Measurements from ENCODE around the gene PARL. TPM values are rescaled to one million over a fixed set of nuclear protein-coding genes. Genes with fewer than 3 reads are reported as not detected.

Gene PARL
- total RNA-seq, 2 experiments from 2014 or later = 77.1 to 84.1 TPM

DNA sequence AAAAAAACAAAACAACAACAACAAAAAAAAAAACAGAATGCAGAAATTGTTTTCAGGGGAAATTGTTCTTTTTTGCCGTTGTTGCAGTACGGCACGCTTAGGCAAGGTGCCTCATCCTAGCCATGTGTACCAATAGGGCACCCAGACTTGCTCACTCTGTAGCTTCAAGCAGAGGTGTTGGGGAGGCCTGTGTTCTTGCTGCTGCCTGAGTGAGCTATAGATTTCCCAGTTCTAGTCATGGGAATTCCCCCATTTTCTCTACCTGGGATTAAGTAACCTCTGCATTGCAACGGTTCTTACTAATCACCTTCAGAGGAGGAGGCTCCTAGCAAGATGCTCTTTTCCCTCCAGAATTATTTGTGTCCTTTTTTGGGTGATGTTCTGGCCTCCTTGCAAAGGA lies 12.9 kb upstream of the PARL start:
- Mint-ChIP-seq H3K27me3 (peaks cover 19% of the 10 kb centered on the region), H3K9me3 (peaks cover 2% of the 10 kb centered on the region), H3K4me3 (no peak overlapping the region), H3K36me3 (no peaks in the 10 kb centered on the region), H3K27ac (no peak overlapping the region), H3K4me1 (ENCODE audit: low read depth) (no peaks in the 10 kb centered on the region)
- CTCF ChIA-PET = interaction anchor here (0.7 to 4.7 kb wide), 7 partner anchors 13 to 402 kb away, joined by 3 to 43 read pairs (median 4); partner anchors contain the start of genes EEF1AKMT4 and PARL
- peak; percentile 17 for DNase-seq
- intact Hi-C loops (cut with micrococcal nuclease) = loop anchor here (5.0 kb wide), 1 partner anchor 645 kb away; no protein-coding TSS in a partner anchor
- POLR2A ChIA-PET = interaction anchor here (0.8 to 0.9 kb wide), 2 partner anchors 12 to 237 kb away, joined by 3 read pairs; no protein-coding TSS in a partner anchor

DNA sequence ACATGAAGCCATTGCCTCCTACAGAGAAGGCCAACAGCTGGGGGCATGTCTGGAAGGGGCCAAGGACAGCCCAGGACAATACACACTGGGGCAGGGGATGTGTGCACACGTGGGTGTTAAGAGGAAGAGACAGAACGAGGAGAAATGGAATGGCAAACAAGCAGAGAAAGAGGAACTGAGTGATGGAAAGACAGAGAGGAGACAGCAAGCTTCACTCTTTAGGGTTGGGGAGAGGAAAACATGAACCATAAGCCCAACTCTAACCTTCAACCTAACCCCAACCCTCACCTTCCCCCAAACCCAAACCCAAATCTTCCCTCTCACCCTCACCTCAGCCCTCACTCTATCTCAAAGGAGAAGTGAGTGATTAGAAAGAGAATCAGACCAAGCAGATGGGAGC lies 11.9 kb upstream of the PARL start:
- Mint-ChIP-seq H3K4me3 (no peak overlapping the region), H3K27ac (no peak overlapping the region), H3K9me3 (peaks cover 2% of the 10 kb centered on the region), H3K27me3 (peaks cover 18% of the 10 kb centered on the region), H3K36me3 (no peaks in the 10 kb centered on the region), H3K4me1 (ENCODE audit: low read depth) (no peaks in the 10 kb centered on the region)
- POLR2A ChIA-PET = no interaction called here
- no peak for DNase-seq
- intact Hi-C loops (cut with micrococcal nuclease) = loop anchor here (5.0 kb wide), 1 partner anchor 646 kb away; no protein-coding TSS in a partner anchor
- CTCF ChIA-PET = interaction anchor here (1.2 to 4.7 kb wide), 10 partner anchors 12 to 618 kb away, joined by 3 to 43 read pairs (median 8); partner anchors contain the start of genes ABCC5, DVL3, EEF1AKMT4 and EIF2B5

DNA sequence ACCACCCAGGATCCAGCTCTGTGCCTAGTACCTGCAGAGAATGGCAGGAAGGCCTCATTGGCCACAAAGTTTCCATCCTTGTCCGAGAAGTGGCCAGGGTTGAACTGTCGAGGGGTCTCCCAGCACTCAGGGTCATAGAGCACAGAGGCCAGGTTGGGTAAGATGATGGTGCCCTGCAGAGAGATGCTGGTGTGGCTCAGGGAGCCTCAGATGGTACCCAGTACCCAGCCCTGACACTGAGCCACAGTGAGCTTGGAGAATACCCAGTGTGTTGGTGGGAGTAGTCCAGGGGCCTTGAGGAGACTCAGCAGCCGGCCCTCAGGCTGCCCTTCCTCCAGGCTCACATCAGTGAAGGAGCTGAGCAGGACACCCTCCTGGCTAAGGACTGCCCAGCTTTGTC lies 11.5 kb upstream of the PARL start:
- no peak overlapping the region for H3K4me3 Mint-ChIP-seq
- ChIA-PET CTCF (interaction anchor here (1.2 to 4.7 kb wide), 14 partner anchors 11 to 618 kb away, joined by 3 to 43 read pairs (median 8); partner anchors contain the start of genes ABCC5, DVL3, EEF1AKMT4 and EIF2B5), POLR2A (no interaction called here)
- peaks cover 17% of the 10 kb centered on the region for H3K27me3 Mint-ChIP-seq
- H3K36me3 Mint-ChIP-seq = no peaks in the 10 kb centered on the region
- intact Hi-C loops (cut with micrococcal nuclease) = loop anchor here (5.0 kb wide), 1 partner anchor 646 kb away; no protein-coding TSS in a partner anchor
- H3K4me1 Mint-ChIP-seq (ENCODE audit: low read depth) = no peaks in the 10 kb centered on the region
- no peak overlapping the region for H3K27ac Mint-ChIP-seq
- peaks cover 2% of the 10 kb centered on the region for H3K9me3 Mint-ChIP-seq
- DNase-seq = no peak

DNA sequence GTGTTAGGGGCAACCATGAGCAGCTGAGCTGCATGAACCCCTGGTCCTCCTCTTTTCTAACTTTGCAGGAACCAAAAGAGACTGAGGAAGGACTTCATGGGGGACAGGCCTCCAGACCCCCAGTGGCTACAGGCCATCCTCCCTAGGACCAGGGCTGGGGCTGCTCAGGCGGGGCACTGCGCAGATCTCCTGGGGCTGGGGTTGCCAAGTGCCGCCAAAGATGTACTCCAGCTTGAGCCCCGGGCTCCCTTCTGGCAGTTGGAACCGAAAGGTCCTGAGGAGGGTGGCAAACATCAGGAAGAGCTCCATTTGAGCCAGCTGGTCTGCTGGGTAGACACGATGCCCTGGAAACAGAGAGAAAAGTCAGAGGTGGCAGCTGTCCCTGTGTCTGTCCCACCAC lies 11.1 kb upstream of the PARL start:
- Mint-ChIP-seq H3K4me1 (ENCODE audit: low read depth) (no peaks in the 10 kb centered on the region), H3K27me3 (peaks cover 17% of the 10 kb centered on the region), H3K9me3 (peaks cover 2% of the 10 kb centered on the region), H3K27ac (no peak overlapping the region), H3K36me3 (no peaks in the 10 kb centered on the region), H3K4me3 (no peak overlapping the region)
- CTCF ChIA-PET = interaction anchor here (0.5 to 4.7 kb wide), 21 partner anchors 9 to 618 kb away, joined by 3 to 43 read pairs (median 5); partner anchors contain the start of genes ABCC5, CAMK2N2, DVL3 and EEF1AKMT4
- DNase-seq = no peak
- POLR2A ChIA-PET = no interaction called here
- intact Hi-C loops (cut with micrococcal nuclease) = loop anchor here (1.0 to 5.0 kb wide), 5 partner anchors 122 to 647 kb away; partner anchors contain the start of gene ABCC5

DNA sequence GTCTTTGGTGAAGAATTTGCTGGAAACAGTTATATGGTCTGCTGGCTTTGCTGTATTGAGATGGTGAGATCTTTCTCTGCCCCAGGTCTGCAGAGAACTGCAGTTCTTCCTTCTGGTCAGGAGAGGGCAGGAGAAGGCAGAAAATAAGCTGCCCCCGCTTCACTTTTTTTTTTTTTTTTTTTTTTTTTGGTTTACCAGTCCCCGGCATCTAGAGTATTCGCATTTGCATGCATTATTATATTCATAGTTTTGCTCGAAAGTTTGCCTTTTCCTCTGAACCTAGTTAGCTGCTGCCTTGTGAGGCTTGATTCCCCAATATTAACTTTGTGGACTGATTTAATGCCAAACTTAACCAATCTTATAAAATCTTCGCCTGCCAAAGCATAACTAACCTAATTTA lies 10.6 kb upstream of the PARL start:
- H3K4me3 Mint-ChIP-seq = no peak overlapping the region
- peak; percentile 41 for DNase-seq
- peaks cover 15% of the 10 kb centered on the region for H3K27me3 Mint-ChIP-seq
- H3K27ac Mint-ChIP-seq = no peak overlapping the region
- ChIA-PET CTCF (interaction anchor here (0.5 to 4.7 kb wide), 22 partner anchors 9 to 619 kb away, joined by 3 to 43 read pairs (median 5); partner anchors contain the start of genes ABCC5, CAMK2N2, DVL3 and EEF1AKMT4), POLR2A (no interaction called here)
- H3K4me1 Mint-ChIP-seq (ENCODE audit: low read depth) = no peaks in the 10 kb centered on the region
- H3K36me3 Mint-ChIP-seq = no peaks in the 10 kb centered on the region
- intact Hi-C loops (cut with micrococcal nuclease) = loop anchor here (1.0 to 5.0 kb wide), 5 partner anchors 122 to 647 kb away; partner anchors contain the start of gene ABCC5
- H3K9me3 Mint-ChIP-seq = peaks cover 2% of the 10 kb centered on the region

DNA sequence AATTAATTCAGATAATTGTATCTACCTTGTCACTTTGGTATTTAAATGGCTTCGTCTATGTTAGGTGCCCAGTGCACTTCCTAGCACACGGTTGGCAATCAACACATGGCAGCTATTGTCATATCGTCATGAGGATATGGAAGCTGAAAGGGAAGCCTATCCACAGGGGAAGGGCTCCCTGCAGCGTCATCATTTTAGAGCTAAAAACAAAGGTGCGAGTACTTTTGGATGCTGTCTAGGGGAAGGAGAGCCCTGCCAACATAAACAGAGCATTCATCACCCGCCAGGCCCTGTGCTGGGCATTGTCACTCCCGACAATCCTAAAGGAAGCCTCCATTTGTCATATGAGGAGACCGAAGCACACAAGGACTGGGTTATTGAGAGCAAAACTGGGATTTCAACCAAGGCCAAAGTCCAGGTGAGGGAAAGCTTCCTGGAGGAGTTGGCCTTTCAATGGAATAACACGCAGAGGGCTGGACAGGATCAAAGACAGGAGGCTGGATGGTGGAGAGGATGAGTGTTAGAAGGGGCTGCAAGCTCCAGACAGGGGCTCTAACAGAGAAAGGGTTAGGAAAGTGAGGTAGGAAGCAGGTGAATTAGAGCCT lies 8.0 kb upstream of the PARL start:
- DNase-seq = no peak
- Mint-ChIP-seq H3K4me1 (ENCODE audit: low read depth) (no peaks in the 10 kb centered on the region), H3K27ac (no peak overlapping the region), H3K27me3 (peaks cover 3% of the 10 kb centered on the region), H3K4me3 (no peak overlapping the region), H3K9me3 (no peaks in the 10 kb centered on the region), H3K36me3 (no peaks in the 10 kb centered on the region)
- POLR2A ChIA-PET = interaction anchor here (0.6 kb wide), 1 partner anchor 49 kb away, joined by 3 read pairs; no protein-coding TSS in a partner anchor
- intact Hi-C loops (cut with micrococcal nuclease) = no loop called here
- CTCF ChIA-PET = interaction anchor here (1.1 kb wide), 1 partner anchor 396 kb away, joined by 4 read pairs; no protein-coding TSS in a partner anchor

DNA sequence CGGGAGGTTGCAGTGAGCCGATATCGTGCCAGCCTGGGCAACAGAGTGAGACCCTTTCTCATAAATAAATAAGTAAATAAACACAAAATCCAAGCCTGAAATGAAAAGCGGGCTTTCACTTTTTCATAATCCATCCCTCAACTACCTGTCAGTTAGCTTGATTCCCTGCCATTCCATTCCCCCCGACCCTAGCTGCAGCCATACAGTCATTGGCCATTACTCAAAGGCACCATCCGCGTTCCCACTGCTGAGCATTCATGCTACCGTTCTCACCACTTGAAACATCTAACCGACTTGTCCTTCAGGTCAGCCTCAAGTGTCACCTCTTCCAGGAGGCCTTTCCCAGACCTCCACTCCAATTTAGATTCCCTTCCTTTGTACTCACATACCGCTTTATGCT lies 1.1 kb upstream of the PARL start:
- H3K27ac Mint-ChIP-seq = no peak overlapping the region
- ChIA-PET POLR2A (interaction anchor here (1.3 kb wide), 1 partner anchor 12 kb away, joined by 3 read pairs; no protein-coding TSS in a partner anchor), CTCF (interaction anchor here (1.5 to 2.5 kb wide), 8 partner anchors 11 to 403 kb away, joined by 4 to 43 read pairs (median 7); partner anchors contain the start of genes AP2M1 and EIF2B5)

DNA sequence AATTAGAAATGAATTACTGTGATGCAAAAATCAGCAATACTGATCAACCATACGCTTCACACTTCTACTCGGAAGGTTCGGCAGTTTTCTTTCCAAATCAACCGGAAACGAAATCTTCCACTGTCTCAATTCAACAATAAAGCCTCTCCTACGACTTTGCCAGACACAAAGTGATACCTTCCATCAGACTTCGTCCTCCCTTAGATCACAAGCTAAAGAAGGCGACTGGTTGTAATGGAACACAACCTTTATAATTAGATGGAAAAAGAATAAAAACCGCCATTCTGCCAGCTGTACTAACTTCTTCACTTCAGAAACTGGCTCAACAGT lies 618 bp downstream of the PARL start:
- H3K36me3 Mint-ChIP-seq = peaks cover 4% of the 10 kb centered on the region
- H3K27ac Mint-ChIP-seq = peak overlapping the region; percentile 86
- no peaks in the 10 kb centered on the region for H3K9me3 Mint-ChIP-seq
- peaks cover 32% of the 10 kb centered on the region for H3K4me1 Mint-ChIP-seq (ENCODE audit: low read depth)
- peak overlapping the region; percentile 92 for H3K4me3 Mint-ChIP-seq
- ChIA-PET POLR2A (interaction anchor here (1.0 to 1.6 kb wide), 5 partner anchors 10 to 455 kb away, joined by 3 to 13 read pairs (median 3); partner anchors contain the start of genes EIF2B5, MCF2L2 and YEATS2), CTCF (interaction anchor here (0.6 to 2.5 kb wide), 26 partner anchors 9 to 786 kb away, joined by 3 to 43 read pairs (median 4); partner anchors contain the start of genes AP2M1, EEF1AKMT4, EIF2B5 and MAP6D1)
- no peaks in the 10 kb centered on the region for H3K27me3 Mint-ChIP-seq
- DNase-seq = no peak
- intact Hi-C loops (cut with micrococcal nuclease) = loop anchor here (5.0 kb wide), 3 partner anchors 57 to 133 kb away; partner anchors contain the start of genes ABCC5 and MAP6D1

More for the DNA sequence above, 1.1 kb upstream of the PARL start:
- Mint-ChIP-seq H3K4me1 (ENCODE audit: low read depth) (peaks cover 28% of the 10 kb centered on the region), H3K9me3 (no peaks in the 10 kb centered on the region), H3K36me3 (no peaks in the 10 kb centered on the region), H3K4me3 (no peak overlapping the region), H3K27me3 (no peaks in the 10 kb centered on the region)
- intact Hi-C loops (cut with micrococcal nuclease) = loop anchor here (1.0 to 5.0 kb wide), 2 partner anchors 412 to 416 kb away; partner anchors contain the start of gene PSMD2
- DNase-seq = no peak

DNA sequence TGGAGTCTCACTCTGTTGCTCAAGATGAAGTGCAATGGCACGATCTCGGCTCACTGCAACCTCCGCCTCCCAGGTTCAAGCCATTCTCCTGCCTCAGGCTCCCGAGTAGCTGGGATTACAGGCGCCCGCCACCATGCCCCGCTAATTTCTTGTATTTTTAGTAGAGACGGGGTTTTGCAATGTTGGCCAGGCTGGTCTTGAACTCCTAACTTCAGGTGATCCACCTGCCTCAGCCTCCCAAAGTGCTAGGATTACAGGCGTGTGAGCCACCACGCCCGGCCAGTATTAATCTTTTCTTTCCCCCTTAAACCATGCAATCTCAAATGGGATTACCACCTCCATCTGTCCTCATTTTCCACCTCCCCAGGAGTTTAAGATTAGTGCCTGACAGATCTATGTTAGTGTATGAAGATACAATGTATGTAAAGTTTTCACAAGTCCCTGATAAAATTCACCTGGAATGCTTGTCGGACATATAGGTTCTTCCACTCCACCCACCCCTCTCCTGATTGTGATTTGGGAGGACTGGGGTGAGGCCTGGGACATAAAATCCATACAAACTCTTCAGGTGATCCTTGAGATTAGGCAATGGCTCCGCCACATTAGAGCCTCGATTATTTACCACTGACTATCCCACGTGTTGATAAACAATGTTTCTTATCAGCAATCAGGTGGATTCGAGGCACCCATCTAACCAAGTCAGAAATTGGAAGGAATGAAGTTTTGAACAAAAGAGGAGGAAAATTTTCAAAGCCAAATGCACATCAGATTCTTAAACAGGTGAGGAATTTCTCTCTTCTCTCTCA lies 1.2 kb downstream of the PARL start:
- Mint-ChIP-seq H3K4me3 (peak overlapping the region; percentile 92), H3K27ac (peak overlapping the region; percentile 86), H3K9me3 (no peaks in the 10 kb centered on the region), H3K4me1 (ENCODE audit: low read depth) (peaks cover 38% of the 10 kb centered on the region), H3K27me3 (no peaks in the 10 kb centered on the region), H3K36me3 (peaks cover 5% of the 10 kb centered on the region)
- intact Hi-C loops (cut with micrococcal nuclease) = loop anchor here (5.0 kb wide), 3 partner anchors 56 to 134 kb away; partner anchors contain the start of genes ABCC5 and MAP6D1
- DNase-seq = no peak
- ChIA-PET CTCF (interaction anchor here (1.0 to 2.5 kb wide), 7 partner anchors 14 to 406 kb away, joined by 3 to 43 read pairs (median 8); no protein-coding TSS in a partner anchor), POLR2A (interaction anchor here (1.3 to 1.6 kb wide), 3 partner anchors 186 to 455 kb away, joined by 3 to 13 read pairs (median 3); partner anchors contain the start of genes EIF2B5, MCF2L2 and YEATS2)

DNA sequence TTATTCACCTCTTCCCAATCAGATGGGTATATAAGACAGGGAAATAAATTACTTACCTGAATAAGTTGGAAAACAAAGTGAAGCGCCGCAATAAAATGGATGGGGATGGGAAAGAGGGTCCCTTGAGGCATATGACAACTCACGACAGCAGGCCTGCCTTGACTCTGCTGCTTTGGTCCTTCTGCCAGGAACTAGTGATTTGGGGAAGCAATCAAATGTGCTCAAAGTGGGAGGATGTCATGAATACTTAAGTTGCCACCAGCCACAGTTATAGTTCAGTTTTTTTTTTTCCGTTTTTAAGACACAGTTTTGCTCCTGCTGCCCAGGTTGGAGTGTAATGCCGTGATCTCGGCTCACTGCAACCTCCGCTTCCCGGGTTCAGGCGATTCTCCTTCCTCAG lies 4.6 kb downstream of the PARL start:
- H3K9me3 Mint-ChIP-seq = no peaks in the 10 kb centered on the region
- no peak for DNase-seq
- intact Hi-C loops (cut with micrococcal nuclease) = loop anchor here (5.0 kb wide), 3 partner anchors 53 to 137 kb away; partner anchors contain the start of genes ABCC5 and MAP6D1
- no peaks in the 10 kb centered on the region for H3K27me3 Mint-ChIP-seq
- CTCF ChIA-PET = no interaction called here
- H3K36me3 Mint-ChIP-seq = peaks cover 15% of the 10 kb centered on the region
- POLR2A ChIA-PET = no interaction called here
- H3K27ac Mint-ChIP-seq = no peak overlapping the region
- peaks cover 49% of the 10 kb centered on the region for H3K4me1 Mint-ChIP-seq (ENCODE audit: low read depth)
- H3K4me3 Mint-ChIP-seq = no peak overlapping the region

DNA sequence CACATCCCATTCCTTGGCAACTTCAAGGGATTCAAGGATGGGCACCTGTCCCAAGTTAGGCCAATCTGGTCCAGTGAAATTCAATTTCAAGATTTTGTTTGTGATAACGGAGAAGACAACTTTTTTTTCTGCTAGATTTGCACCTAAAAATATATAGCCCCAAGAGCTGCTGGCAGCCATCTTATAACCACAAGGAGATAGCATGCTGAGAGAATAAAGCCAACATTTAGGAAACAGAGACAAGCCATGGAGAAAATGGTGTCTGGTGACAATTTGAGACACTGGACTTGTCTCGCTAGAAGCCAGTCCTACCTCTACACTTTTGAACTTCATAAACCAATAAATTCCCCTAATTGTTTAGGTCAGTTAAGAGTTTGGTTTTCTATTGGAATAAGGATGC lies 5.4 kb downstream of the PARL start:
- no peak for DNase-seq
- CTCF ChIA-PET = interaction anchor here (0.6 kb wide), 1 partner anchor 266 kb away, joined by 3 read pairs; no protein-coding TSS in a partner anchor
- POLR2A ChIA-PET = no interaction called here
- intact Hi-C loops (cut with micrococcal nuclease) = no loop called here
- Mint-ChIP-seq H3K4me3 (no peak overlapping the region), H3K27me3 (no peaks in the 10 kb centered on the region), H3K36me3 (peaks cover 15% of the 10 kb centered on the region), H3K4me1 (ENCODE audit: low read depth) (peaks cover 44% of the 10 kb centered on the region), H3K27ac (no peak overlapping the region), H3K9me3 (no peaks in the 10 kb centered on the region)
